ENCODE measurements around the gene EPHA10. TPM values are rescaled to one million over a fixed set of nuclear protein-coding genes. Genes with fewer than 3 reads are reported as not detected.
A peak's percentile ranks its signal among the peaks of the same experiment; 100 is the strongest.
"Not testable (repeated sequence)": the region's sequence is repeated elsewhere in the genome, so short reads cannot be mapped to it uniquely, and the experiment has no call there.

Gene EPHA10
- total RNA-seq, 2 donors from 2014 or later, result 0.74 to 1.00 TPM

DNA sequence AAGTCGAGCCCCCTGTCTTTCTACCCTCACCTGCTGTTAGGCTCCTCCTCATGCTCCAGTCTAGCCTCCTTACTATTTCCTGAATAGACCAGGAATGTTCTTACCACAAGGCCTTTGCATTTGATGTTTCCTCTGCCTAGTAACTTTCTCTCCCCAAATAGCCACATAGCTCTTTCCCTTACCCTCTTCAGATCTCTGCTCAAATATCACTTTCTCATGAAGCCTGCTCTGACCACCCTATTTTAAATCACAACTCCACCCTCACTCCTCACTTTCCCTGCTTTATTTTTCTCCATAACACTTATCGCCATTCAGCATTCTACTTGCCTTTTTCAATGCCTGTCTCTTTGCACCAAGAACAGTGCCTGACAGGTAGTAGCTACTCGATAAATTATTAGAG, 79.2 kb downstream of the EPHA10 start:
- no peak for ATAC-seq (replicated peaks in 1 of 2)
- no peak for DNase-seq
- Mint-ChIP-seq H3K4me1 (ENCODE audit: low read depth) (peaks cover 27% of the 10 kb centered on the region), H3K27me3 (ENCODE audit: low read depth) (no peaks in the 10 kb centered on the region), H3K9me3 (no peaks in the 10 kb centered on the region), H3K36me3 (ENCODE audit: insufficient read depth in 2 of 2) (peaks cover 18 to 23% of the 10 kb centered on the region in 2 donors), H3K27ac (peak overlapping the region; percentile 11), H3K4me3 (no peak overlapping the region)

DNA sequence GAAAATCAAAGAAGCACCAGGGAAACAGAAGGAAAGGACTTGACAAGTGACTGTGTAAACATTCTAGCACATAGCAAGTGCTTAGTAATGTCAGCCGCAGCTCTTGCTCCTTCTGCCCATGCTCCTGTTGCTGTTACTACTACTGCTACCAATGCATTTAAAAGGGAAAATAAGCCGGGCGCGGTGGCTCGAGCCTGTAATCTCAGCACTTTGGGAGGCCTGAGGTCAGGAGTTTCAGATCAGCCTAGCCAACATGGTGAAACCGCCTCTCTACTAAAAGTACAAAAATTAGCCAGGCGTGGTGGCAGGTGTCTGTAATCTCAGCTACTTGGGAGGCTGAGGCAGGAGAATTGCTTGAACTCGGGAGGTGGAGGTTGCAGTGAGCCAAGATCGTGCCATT, 80.7 kb downstream of the EPHA10 start:
- Mint-ChIP-seq H3K4me1 (ENCODE audit: low read depth) (peaks cover 19% of the 10 kb centered on the region), H3K27ac (peak overlapping the region; percentile 75), H3K36me3 (ENCODE audit: insufficient read depth in 2 of 2) (peaks cover 16 to 23% of the 10 kb centered on the region in 2 donors)
- not testable (repeated sequence) for ATAC-seq (replicated peaks in 1 of 2); H3K9me3 Mint-ChIP-seq; H3K27me3 Mint-ChIP-seq (ENCODE audit: low read depth); DNase-seq; H3K4me3 Mint-ChIP-seq

DNA sequence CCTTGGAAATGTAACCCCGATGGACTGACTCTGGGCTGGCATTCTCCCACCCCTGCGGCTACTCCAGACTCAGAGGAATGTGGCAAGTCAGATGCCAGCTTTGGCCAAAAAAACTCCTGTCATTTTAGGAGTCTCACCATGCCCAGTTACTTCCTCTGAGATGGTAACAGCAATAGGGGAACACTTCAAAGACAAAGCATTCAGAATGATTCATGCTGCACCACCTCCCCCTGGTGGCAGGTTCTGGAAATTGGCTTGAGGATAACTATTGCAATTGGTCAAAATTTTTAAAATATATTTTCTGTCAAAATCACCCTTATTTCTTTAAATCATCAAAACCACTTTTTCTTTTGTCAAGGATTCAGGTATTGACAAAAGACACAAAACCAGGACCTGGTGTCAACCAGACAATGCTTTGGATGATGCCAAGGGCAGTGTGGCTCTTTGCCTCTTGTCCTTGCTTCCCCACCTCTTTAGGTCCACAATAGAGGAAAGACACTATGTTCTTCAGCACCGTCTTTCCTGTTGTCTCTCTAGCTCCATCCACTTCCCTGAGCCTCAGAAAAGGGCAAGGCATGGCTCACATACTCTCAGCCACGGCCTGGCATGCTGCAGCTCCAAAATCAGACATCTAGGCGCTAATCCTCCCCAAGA, 82.5 kb downstream of the EPHA10 start:
- no peak overlapping the region for H3K4me3 Mint-ChIP-seq
- peak overlapping the region; percentile 68 for H3K27ac Mint-ChIP-seq
- H3K9me3 Mint-ChIP-seq, result no peaks in the 10 kb centered on the region
- H3K4me1 Mint-ChIP-seq (ENCODE audit: low read depth), result peaks cover 6% of the 10 kb centered on the region
- ATAC-seq (replicated peaks in 1 of 2) (peak; percentile 58 to 76), DNase-seq (peak; percentile 74 to 82)
- H3K36me3 Mint-ChIP-seq (ENCODE audit: insufficient read depth in 2 of 2), result peaks cover 13 to 15% of the 10 kb centered on the region in 2 donors
- H3K27me3 Mint-ChIP-seq (ENCODE audit: low read depth), result no peaks in the 10 kb centered on the region

DNA sequence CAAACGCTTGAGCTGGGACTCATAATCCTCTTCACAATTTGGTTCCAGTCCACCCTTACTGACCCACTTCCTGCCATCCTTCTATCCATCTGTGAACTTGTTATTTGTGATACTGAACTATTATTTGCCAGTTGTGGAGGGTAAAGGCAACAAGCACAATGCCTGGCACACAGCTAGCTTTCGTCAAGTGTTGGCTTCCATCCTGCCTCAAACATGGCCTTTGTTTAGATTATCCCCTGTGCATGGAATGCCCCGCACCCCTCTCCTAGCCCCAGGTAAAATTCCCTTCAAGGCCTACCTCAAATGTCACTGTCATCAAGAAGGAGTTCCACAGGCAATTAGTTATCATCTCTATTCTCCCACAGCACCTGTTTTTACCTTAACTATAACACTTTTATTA, 84.0 kb downstream of the EPHA10 start:
- no peak overlapping the region for H3K27ac Mint-ChIP-seq
- H3K9me3 Mint-ChIP-seq, result no peaks in the 10 kb centered on the region
- H3K4me1 Mint-ChIP-seq (ENCODE audit: low read depth), result peaks cover 6% of the 10 kb centered on the region
- no peak for DNase-seq
- ATAC-seq (replicated peaks in 1 of 2), result no peak
- H3K36me3 Mint-ChIP-seq (ENCODE audit: insufficient read depth in 2 of 2), result peaks cover 10 to 12% of the 10 kb centered on the region in 2 donors
- no peak overlapping the region for H3K4me3 Mint-ChIP-seq
- no peaks in the 10 kb centered on the region for H3K27me3 Mint-ChIP-seq (ENCODE audit: low read depth)

DNA sequence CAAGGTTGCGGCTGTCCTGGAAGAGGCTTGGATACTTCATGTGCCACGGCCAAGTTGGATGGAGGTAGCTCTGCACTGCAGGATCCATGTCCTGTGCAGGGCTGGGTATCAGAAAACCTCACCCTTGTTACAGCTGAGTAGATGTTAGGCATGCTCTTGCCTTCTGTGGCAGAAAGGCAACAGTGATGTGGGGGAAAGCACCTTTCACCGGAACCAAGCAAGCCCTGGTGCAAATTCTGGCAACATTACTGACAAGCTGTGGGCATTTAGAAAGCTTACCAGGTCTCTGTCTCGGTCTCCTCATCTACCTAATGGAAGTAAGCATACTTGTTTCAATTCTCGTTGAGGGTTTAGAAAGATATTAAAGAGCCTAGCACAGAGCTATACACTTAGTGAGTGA, 87.1 kb downstream of the EPHA10 start:
- no peak overlapping the region for H3K4me3 Mint-ChIP-seq
- no peak for ATAC-seq (replicated peaks in 1 of 2)

DNA sequence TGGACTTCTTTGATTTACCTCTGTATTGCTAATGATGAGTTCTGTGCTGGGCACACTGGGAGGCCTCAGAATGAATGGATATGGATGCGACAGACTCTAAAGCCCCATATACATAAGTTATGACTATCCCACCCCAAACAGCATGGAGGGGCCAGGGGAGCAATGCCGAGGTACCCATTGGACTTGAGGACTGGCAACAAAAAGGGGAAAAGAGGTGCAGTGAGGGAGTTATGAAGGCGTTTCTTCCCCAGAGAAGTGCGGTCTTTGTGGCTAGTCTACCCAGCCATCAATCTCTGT, 87.8 kb downstream of the EPHA10 start:
- peaks cover 12% of the 10 kb centered on the region for H3K4me1 Mint-ChIP-seq (ENCODE audit: low read depth)
- ATAC-seq (replicated peaks in 1 of 2) (no peak), DNase-seq (no peak)
- no peak overlapping the region for H3K4me3 Mint-ChIP-seq
- H3K27me3 Mint-ChIP-seq (ENCODE audit: low read depth), result peaks cover 5% of the 10 kb centered on the region
- no peak overlapping the region for H3K27ac Mint-ChIP-seq
- no peaks in the 10 kb centered on the region for H3K36me3 Mint-ChIP-seq (ENCODE audit: insufficient read depth in 2 of 2)
- no peaks in the 10 kb centered on the region for H3K9me3 Mint-ChIP-seq

More for the DNA sequence above, 87.1 kb downstream of the EPHA10 start:
- Mint-ChIP-seq H3K36me3 (ENCODE audit: insufficient read depth in 2 of 2) (peaks cover 2 to 4% of the 10 kb centered on the region in 2 donors), H3K27me3 (ENCODE audit: low read depth) (peaks cover 5% of the 10 kb centered on the region), H3K9me3 (no peaks in the 10 kb centered on the region), H3K4me1 (ENCODE audit: low read depth) (peaks cover 16% of the 10 kb centered on the region), H3K27ac (no peak overlapping the region)
- DNase-seq, result no peak

DNA sequence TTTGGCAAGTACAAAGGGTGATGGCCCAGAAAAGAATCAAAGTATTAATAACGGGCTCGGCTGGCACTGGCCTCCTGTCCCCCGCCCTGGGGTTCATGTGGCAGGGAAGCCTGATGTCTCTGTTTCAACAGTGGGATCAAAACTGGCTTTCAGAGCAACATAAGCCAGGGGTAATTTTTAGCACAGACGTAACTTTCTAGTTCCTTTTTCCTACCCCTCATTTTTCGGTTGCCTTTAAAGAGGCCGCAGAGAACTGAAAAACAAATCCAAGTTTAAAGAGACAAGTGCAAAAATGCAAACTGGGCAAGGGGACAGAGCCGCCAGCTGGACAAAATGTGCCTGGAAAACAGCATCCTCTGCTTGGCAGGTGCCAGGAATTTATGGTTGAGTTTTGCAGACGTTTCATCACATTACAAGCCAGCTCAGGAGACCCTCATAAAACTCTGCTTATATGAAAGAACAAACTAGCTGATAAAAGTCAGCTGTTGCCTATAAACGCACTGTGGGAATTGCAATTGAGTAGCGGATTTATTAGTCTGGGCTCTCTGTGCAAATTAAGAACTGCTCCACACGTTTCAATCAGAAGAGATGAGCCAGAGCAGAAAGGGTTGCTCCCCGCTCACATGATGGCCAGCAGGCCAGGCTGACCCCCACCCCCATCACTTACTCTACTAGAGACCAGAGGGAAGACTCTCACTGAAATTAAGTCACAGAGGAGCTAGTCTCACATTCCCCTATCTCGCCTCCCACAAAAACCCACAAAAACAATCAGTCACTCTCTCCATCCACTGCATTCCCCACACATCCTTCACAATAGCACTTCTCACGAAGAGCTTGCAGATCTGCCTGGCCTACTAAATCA, 88.4 kb downstream of the EPHA10 start:
- H3K9me3 Mint-ChIP-seq, result no peaks in the 10 kb centered on the region
- peaks cover 9% of the 10 kb centered on the region for H3K27me3 Mint-ChIP-seq (ENCODE audit: low read depth)
- no peak for ATAC-seq (replicated peaks in 1 of 2)
- no peak overlapping the region for H3K27ac Mint-ChIP-seq
- no peaks in the 10 kb centered on the region for H3K36me3 Mint-ChIP-seq (ENCODE audit: insufficient read depth in 2 of 2)
- no peak for DNase-seq
- H3K4me3 Mint-ChIP-seq, result no peak overlapping the region
- H3K4me1 Mint-ChIP-seq (ENCODE audit: low read depth), result peaks cover 12% of the 10 kb centered on the region

DNA sequence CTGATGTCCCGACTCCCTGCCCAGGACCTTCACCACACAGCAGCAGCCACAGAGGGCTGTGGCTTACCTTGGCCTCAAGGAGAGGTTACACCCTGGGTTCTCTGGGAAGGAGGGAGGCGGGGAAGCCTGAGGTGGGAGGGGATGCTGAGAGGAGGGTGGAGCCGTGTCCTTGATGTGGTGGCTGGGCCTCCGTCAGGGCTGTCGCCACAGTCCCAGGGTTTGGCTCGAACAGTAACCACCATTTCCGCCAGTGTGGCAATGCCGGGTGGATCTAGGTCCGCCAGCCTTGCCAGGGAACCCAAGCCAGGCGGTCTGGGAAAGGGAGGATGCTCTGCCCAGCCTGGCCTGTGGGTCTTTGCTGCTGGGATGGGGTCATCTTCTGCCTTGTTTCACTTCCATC, 91.0 kb downstream of the EPHA10 start:
- Mint-ChIP-seq H3K9me3 (no peaks in the 10 kb centered on the region), H3K27ac (no peak overlapping the region), H3K36me3 (ENCODE audit: insufficient read depth in 2 of 2) (no peaks in the 10 kb centered on the region), H3K27me3 (ENCODE audit: low read depth) (peaks cover 14% of the 10 kb centered on the region), H3K4me1 (ENCODE audit: low read depth) (peaks cover 12% of the 10 kb centered on the region), H3K4me3 (peak overlapping the region; percentile 48 to 50)
- ATAC-seq (replicated peaks in 1 of 2) (peak; percentile 87 to 90), DNase-seq (peak; percentile 47)

DNA sequence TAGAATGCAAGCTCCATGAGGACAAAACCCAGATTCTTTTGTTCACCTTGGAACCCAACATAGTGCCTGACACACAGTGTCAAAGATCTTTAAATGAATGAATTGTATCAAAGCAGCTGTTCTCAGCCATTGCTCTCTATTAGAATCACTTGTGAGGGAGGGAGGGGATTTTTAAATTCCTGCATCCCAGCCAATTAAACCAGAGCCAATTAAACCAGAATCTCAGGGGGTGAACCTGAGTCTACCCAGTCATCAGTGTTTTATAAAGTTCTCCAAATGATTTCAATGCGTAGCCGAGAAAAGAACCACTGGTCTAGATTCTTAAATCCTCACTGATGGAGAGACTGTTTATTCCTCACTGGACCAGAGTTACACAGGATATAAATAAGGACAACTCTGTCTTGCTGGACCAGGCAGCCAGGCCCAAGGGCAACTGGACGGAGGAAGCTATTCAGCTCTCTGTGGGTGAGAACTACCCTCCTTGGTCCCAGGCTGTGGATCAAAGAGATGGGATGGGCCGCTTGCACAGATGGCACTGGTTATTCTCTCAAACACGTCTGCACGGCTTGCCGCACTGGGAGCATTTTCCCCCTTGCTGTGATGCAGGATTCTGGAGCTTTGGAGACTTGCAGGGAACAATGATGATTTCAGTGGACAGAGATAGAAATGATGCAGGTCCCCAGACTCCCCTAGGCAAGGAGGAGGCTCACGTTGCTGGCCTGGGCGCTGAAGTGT, 92.6 kb downstream of the EPHA10 start:
- Mint-ChIP-seq H3K36me3 (ENCODE audit: insufficient read depth in 2 of 2) (no peaks in the 10 kb centered on the region), H3K27ac (no peak overlapping the region), H3K27me3 (ENCODE audit: low read depth) (peaks cover 14% of the 10 kb centered on the region), H3K4me1 (ENCODE audit: low read depth) (peaks cover 12% of the 10 kb centered on the region), H3K4me3 (no peak overlapping the region), H3K9me3 (no peaks in the 10 kb centered on the region)
- DNase-seq, result no peak
- no peak for ATAC-seq (replicated peaks in 1 of 2)

DNA sequence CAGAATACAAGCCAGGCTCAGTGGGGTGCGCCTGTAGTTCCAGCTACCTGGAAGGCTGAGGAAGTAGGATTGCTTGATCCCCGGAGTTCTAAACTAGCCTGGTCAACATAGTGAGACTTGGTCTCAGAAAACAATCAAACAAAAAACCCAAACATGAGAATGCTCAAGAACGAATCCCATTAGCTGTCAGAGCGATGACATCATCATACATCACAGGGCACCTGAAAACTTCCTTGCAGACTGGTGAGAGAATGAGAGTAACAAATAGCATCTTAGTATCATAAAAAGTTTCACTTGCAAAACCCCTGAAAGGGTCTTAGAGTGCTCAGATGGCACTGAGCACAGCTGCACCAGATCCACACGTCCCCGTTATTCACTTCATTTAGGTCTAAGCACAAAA, 93.7 kb downstream of the EPHA10 start:
- Mint-ChIP-seq H3K4me1 (ENCODE audit: low read depth) (peaks cover 12% of the 10 kb centered on the region), H3K36me3 (ENCODE audit: insufficient read depth in 2 of 2) (no peaks in the 10 kb centered on the region), H3K9me3 (no peaks in the 10 kb centered on the region), H3K27me3 (ENCODE audit: low read depth) (peaks cover 14% of the 10 kb centered on the region), H3K4me3 (no peak overlapping the region), H3K27ac (no peak overlapping the region)
- no peak for ATAC-seq (replicated peaks in 1 of 2)
- DNase-seq, result no peak

DNA sequence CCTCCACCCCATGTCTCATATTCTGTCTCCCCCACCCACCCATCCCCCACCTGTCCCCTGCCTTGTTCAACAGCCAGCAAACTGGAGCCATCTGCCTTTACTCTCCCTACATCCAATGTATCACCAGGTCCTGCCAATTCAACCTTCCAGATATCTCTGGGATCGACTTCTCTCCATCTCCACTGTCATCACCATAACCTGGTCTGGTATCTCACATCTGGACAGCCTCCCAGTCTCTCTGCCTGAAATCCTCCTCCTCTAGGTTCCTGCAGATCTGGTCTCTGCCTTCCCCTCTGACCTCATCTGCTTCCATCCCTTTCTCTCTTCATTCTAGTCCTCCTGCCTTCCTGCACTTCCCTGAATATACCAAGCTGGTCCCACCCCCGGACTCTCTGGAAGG, 94.8 kb downstream of the EPHA10 start:
- peaks cover 9% of the 10 kb centered on the region for H3K27me3 Mint-ChIP-seq (ENCODE audit: low read depth)
- H3K27ac Mint-ChIP-seq, result no peak overlapping the region
- H3K4me1 Mint-ChIP-seq (ENCODE audit: low read depth), result peaks cover 12% of the 10 kb centered on the region
- no peak overlapping the region for H3K4me3 Mint-ChIP-seq
- no peak for DNase-seq
- no peak for ATAC-seq (replicated peaks in 1 of 2)
- H3K36me3 Mint-ChIP-seq (ENCODE audit: insufficient read depth in 2 of 2), result no peaks in the 10 kb centered on the region
- no peaks in the 10 kb centered on the region for H3K9me3 Mint-ChIP-seq

DNA sequence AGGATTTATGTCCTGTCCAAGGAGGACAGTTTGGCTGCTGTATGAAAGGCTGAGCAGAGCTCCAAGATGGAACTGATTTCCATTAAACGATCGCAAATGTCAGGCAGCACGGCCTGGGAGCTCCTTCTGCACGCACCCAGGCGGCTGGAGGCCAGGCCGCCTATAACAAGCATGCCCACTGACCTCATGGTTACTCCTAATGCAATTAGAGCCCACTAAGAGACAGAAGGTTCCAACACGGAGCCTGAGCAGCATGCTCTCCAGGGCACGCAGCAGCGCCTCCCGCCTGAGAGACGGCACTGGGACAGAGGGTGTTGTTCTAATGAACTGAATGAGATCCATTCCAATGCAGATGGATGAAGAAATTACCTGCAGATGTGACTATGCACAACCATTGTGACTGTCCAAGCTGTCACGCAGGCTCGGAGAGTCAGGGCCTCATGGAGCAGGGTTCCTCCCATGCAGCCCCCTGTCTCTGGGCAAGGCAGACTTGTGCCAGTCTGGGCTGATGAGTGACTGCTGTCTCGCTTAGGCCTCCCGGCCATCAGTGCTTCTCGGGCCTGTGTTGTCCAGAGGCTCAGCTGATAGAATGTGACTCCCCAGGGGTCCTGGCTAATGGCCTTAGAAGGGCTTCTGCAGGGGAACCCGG, 97.8 kb downstream of the EPHA10 start:
- no peaks in the 10 kb centered on the region for H3K9me3 Mint-ChIP-seq
- ATAC-seq (replicated peaks in 1 of 2) (no peak), DNase-seq (no peak)
- H3K27ac Mint-ChIP-seq, result no peak overlapping the region
- H3K27me3 Mint-ChIP-seq (ENCODE audit: low read depth), result peaks cover 9% of the 10 kb centered on the region
- H3K36me3 Mint-ChIP-seq (ENCODE audit: insufficient read depth in 2 of 2), result no peaks in the 10 kb centered on the region
- no peaks in the 10 kb centered on the region for H3K4me1 Mint-ChIP-seq (ENCODE audit: low read depth)
- H3K4me3 Mint-ChIP-seq, result no peak overlapping the region

Data from activated T-cell treated with anti-CD3 and anti-CD28 coated beads, Interleukin-2, amount 50 U/mL, for 72 hours (primary cell).